CD4-positive, alpha-beta T cell treated with Interferon alpha-2 for 1 hour (primary cell): ENCODE data around the gene PAFAH1B1.
"Not testable (repeated sequence)": the region's sequence is repeated elsewhere in the genome, so short reads cannot be mapped to it uniquely, and the experiment has no call there.

Experiments
- DNase-seq, 2 donors: peaks; one replicate each; pipeline ENCODE4 v3.0.0-alpha.2; 2020 to 2022

The PAFAH1B1 gene

GRCh38 chr17:2636169-2636930, 42.9 kb downstream of the PAFAH1B1 start:
- no peak for DNase-seq

- no peak for DNase-seq
Observed at GRCh38 chr17:2637422-2637821, 44.0 kb downstream of the PAFAH1B1 start.

- no peak for DNase-seq
Observed at GRCh38 chr17:2644971-2645370, 51.5 kb downstream of the PAFAH1B1 start.

- DNase-seq = no peak
Observed at GRCh38 chr17:2647957-2648356, 54.5 kb downstream of the PAFAH1B1 start.

GRCh38 chr17:2649191-2649590, 55.7 kb downstream of the PAFAH1B1 start:
- no peak for DNase-seq

- not testable (repeated sequence) for DNase-seq
Observed at GRCh38 chr17:2652911-2653310, 59.5 kb downstream of the PAFAH1B1 start.

GRCh38 chr17:2655546-2655945, 62.1 kb downstream of the PAFAH1B1 start:
- peak in 1 of 2 donors; percentile 7 for DNase-seq

GRCh38 chr17:2656283-2656682, 62.8 kb downstream of the PAFAH1B1 start:
- DNase-seq = no peak

- DNase-seq = not testable (repeated sequence)
Observed at GRCh38 chr17:2659337-2659736, 65.9 kb downstream of the PAFAH1B1 start.

- DNase-seq = not testable (repeated sequence)
Observed at GRCh38 chr17:2660410-2660809, 67.0 kb downstream of the PAFAH1B1 start.

- no peak for DNase-seq
Observed at GRCh38 chr17:2672026-2672425, 78.6 kb downstream of the PAFAH1B1 start.

GRCh38 chr17:2679247-2679646, 85.8 kb downstream of the PAFAH1B1 start:
- not testable (repeated sequence) for DNase-seq

GRCh38 chr17:2680961-2681360, 87.5 kb downstream of the PAFAH1B1 start:
- DNase-seq = no peak

- no peak for DNase-seq
Observed at GRCh38 chr17:2681650-2682049, 88.2 kb downstream of the PAFAH1B1 start.

- no peak for DNase-seq
Observed at GRCh38 chr17:2682176-2682938, 88.9 kb downstream of the PAFAH1B1 start.

- no peak for DNase-seq
Observed at GRCh38 chr17:2683912-2684311, 90.5 kb downstream of the PAFAH1B1 start.

- DNase-seq = no peak
Observed at GRCh38 chr17:2684549-2684948, 91.1 kb downstream of the PAFAH1B1 start.

- DNase-seq = no peak
Observed at GRCh38 chr17:2685696-2686095, 92.2 kb downstream of the PAFAH1B1 start.

GRCh38 chr17:2687074-2687418, 93.6 kb downstream of the PAFAH1B1 start:
- DNase-seq = no peak

GRCh38 chr17:2688351-2689342, 95.2 kb downstream of the PAFAH1B1 start:
- DNase-seq = no peak

- DNase-seq = peak in 1 of 2 donors; percentile 58
Observed at GRCh38 chr17:2689411-2690164, 96.1 kb downstream of the PAFAH1B1 start.
